ENCODE measurements around the gene PLGRKT.
"Not testable (repeated sequence)": the region's sequence is repeated elsewhere in the genome, so short reads cannot be mapped to it uniquely, and the experiment has no call there.

Gene PLGRKT

DNA sequence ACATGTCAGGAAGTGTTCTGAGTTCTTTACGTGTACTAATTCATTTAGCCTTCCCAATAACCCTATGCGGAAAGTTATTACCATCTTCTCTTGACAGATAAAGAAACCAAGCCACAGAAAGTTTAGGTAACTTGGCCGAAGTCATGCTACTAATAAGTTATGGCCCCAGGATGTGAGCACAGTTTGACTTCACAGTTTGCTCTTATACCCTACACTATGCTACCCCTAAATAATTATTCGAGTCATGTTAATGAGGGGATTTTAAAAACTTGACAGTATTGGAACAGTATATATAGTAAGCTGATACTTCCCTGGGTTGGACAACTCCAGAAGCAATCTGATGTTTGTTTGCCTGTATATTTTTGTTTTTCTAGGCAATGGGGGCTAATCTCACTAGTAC lies 43.2 kb upstream of the PLGRKT start:
- H3K4me3 ChIP-seq (replicated peaks in 1 of 2; ENCODE audit: low read depth in 2 of 2, low read length in 2 of 2), result no peak overlapping the region
- DNase-seq (ENCODE audit: low read depth in 2 of 2), result no peak
- TF ChIP-seq CTCF (IDR thresholded peaks at IDR 0.05; ENCODE audit: low read depth, low read length), result no peak

GRCh38 chr9:5479994-5480694 lies 42.4 kb upstream of the PLGRKT start:
- peak in 1 of 2 donors; percentile 28 for DNase-seq (ENCODE audit: low read depth in 2 of 2)
- TF ChIP-seq CTCF (IDR thresholded peaks at IDR 0.05; ENCODE audit: low read depth, low read length), result no peak
- H3K4me3 ChIP-seq (replicated peaks in 1 of 2; ENCODE audit: low read depth in 2 of 2, low read length in 2 of 2), result no peak overlapping the region

DNA sequence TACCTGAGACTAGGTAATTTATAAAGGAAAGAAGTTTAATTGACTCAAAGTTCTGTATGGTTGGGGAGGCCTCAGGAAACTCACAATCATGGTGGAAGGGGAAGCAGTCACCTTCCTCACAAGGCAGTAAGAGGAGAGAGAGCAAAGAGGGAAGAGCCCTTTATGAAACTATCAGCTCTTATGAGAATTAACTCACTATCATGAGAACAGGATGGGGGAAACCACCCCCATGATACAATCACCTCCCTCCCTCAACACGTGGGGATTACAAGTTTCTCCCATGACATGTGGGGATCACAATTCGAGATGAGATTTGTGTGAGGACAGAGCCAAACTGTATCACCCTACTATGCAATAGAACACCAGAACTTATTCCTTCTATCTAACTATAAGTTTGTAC lies 40.5 kb upstream of the PLGRKT start:
- no peak for DNase-seq (ENCODE audit: low read depth in 2 of 2)
- H3K4me3 ChIP-seq (replicated peaks in 1 of 2; ENCODE audit: low read depth in 2 of 2, low read length in 2 of 2), result no peak overlapping the region
- TF ChIP-seq CTCF (IDR thresholded peaks at IDR 0.05; ENCODE audit: low read depth, low read length), result no peak

GRCh38 chr9:5475611-5476010 lies 37.9 kb upstream of the PLGRKT start:
- H3K4me3 ChIP-seq (replicated peaks in 1 of 2; ENCODE audit: low read depth in 2 of 2, low read length in 2 of 2), result not testable (repeated sequence)

GRCh38 chr9:5470816-5471215 lies 33.1 kb upstream of the PLGRKT start:
- no peak overlapping the region for H3K4me3 ChIP-seq (replicated peaks in 1 of 2; ENCODE audit: low read depth in 2 of 2, low read length in 2 of 2)
- no peak for DNase-seq (ENCODE audit: low read depth in 2 of 2)
- TF ChIP-seq CTCF (IDR thresholded peaks at IDR 0.05; ENCODE audit: low read depth, low read length), result no peak

More at GRCh38 chr9:5475611-5476010, 37.9 kb upstream of the PLGRKT start:
- DNase-seq (ENCODE audit: low read depth in 2 of 2), result not testable (repeated sequence)

DNA sequence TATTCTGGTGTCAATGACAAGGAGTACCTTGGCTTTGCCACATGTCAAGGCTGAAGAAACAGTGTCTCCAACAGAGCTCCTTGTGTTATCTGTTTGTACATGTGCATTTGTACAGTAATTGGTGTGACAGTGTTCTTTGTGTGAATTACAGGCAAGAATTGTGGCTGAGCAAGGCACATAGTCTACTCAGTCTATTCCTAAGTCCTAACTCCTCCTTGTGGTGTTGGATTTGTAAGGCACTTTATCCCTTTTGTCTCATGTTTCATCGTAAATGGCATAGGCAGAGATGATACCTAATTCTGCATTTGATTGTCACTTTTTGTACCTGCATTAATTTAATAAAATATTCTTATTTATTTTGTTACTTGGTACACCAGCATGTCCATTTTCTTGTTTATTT lies 32.4 kb upstream of the PLGRKT start:
- no peak for DNase-seq (ENCODE audit: low read depth in 2 of 2)
- no peak overlapping the region for H3K4me3 ChIP-seq (replicated peaks in 1 of 2; ENCODE audit: low read depth in 2 of 2, low read length in 2 of 2)
- no peak for TF ChIP-seq CTCF (IDR thresholded peaks at IDR 0.05; ENCODE audit: low read depth, low read length)

- no peak for DNase-seq (ENCODE audit: low read depth in 2 of 2)
- no peak for TF ChIP-seq CTCF (IDR thresholded peaks at IDR 0.05; ENCODE audit: low read depth, low read length)
- H3K4me3 ChIP-seq (replicated peaks in 1 of 2; ENCODE audit: low read depth in 2 of 2, low read length in 2 of 2), result no peak overlapping the region
Observed at GRCh38 chr9:5468850-5469249, 31.1 kb upstream of the PLGRKT start.
